Measurements from ENCODE around the gene PLK5.
"Not testable (repeated sequence)": the region's sequence is repeated elsewhere in the genome, so short reads cannot be mapped to it uniquely, and the experiment has no call there.

The PLK5 gene

DNA sequence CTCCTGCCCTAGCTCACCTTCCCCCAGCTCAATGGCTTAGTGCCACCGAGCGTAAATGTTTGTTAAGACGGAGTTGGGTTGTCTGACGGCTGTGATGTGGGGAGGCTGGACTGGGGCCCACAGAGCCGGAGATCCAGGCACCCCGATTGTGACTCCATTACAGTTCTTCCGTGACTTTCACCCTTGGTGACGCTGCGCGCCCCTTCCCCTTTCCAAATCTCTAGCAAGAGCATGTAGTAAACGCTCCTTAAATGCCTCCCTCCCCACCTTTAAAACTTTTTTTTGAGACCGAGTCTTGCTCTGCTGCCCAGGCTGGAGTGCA lies 32.1 kb upstream of the PLK5 start:
- no peak for DNase-seq

- DNase-seq, result no peak
These were observed 31.3 kb upstream of the PLK5 start for GRCh38 chr19:1492474-1493006.

DNA sequence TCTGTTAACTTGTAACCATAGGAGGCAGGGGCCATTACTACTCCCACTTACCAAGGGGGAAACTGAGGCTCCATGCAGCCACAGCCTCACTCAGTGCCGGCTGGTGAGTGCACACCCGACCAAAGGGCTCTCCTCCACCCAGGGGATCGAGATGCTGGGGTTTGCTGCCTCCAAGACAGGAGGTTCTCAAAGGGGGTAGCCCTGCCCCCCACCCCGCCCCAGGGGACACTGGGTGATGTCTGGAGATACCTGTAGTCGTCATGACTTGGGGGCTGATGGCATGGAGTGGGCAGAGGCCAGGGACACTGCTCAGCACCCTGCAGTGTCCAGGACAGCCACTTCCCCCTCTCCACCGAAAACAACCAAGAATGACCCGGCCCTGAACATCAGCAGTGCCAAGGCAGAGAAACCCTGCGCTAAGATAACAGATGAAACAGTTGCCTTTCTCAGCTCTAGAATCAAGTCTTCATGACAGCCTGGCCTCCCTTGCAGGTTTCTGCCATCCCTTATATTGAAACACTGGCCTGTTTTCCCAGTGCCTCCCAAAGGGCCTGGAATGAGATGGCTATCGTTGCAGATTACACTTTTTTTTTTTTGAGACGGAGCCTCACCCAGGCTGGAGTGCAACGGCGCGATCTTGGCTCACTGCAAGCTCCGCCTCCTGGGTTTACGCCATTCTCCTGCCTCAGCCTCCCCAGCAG lies 29.6 kb upstream of the PLK5 start:
- no peak for DNase-seq

DNA sequence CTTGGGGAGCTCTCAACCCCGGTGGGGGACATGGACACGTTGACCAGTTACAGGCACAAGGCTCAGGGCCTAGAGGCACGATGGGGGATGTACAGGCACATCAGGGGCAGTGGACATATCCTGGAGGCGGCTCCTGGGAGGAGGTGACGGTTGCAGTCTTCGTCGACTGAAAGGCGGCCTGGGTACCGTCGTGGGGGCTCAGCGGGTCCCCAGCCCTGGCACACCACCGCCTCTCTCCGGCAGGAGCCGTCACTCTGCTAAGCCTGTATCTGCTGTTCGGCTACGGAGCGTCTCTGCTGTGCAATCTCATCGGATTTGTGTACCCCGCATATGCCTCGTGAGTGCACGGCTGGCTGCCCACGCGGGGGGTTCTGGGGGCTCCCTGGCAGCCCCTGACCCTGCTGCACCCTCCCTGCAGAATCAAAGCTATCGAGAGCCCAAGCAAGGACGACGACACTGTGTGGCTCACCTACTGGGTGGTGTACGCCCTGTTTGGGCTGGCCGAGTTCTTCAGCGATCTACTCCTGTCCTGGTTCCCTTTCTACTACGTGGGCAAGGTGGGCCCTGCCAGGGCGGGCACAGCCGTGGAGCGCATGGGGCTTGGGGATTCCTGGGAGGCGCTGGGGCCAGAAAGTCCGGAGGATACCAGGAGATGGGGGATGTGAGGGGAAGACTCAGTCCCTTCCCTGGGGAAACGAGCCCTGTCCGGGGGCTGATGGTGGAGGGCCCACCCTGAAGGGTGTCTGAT lies 28.7 kb upstream of the PLK5 start:
- peak; percentile 38 for DNase-seq

GRCh38 chr19:1495799-1496713 lies 27.8 kb upstream of the PLK5 start:
- no peak for DNase-seq

- no peak for DNase-seq
These were observed 26.9 kb upstream of the PLK5 start for GRCh38 chr19:1496714-1497577.

GRCh38 chr19:1497578-1498235 lies 26.2 kb upstream of the PLK5 start:
- no peak for DNase-seq

DNA sequence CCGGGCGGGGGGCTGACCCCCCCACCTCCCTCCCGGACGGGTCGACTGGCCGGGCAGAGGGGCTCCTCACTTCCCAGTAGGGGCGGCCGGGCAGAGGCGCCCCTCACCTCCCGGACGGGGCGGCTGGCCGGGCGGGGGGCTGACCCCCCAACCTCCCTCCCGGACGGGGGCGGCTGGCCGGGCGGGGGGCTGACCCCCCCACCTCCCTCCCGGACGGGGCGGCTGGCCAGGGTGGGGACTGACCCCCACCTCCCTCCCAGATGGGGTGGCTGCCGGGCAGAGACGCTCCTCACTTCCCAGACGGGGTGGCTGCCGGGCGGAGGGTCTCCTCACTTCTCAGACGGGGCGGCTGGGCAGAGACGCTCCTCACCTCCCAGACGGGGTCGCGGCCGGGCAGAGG lies 24.6 kb upstream of the PLK5 start:
- DNase-seq, result not testable (repeated sequence)

GRCh38 chr19:1501200-1501595 lies 22.7 kb upstream of the PLK5 start:
- no peak for DNase-seq

DNA sequence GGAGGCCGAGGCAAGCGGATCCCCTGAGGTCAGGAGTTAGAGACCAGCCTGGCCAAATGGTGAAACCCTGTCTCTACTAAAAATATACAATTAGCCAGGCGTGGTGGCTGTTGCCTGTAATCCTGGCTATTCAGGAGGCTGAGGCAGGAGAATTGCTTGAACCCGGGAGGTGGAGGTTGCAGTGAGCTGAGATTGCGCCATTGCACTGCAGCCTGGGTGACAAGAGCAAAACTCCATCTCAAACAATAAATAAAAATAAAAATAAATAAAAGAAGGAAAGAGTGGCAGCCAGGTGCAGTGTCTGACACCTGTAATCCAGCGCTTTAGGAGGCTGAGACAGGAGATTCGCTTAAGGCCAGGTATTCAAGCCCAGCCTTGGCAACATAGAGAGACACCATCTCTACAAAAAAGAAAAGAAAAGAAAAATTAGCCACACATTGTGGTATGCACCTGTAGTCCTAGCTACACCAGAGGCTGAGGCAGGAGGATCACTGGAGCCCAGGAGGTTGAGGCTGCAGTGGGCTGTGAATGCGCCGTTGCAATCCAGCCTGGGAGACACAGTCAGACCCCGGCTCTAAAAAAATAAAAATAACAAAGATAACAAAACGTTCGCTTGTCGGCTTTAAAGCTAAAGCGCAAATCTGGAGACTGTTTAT lies 21.3 kb upstream of the PLK5 start:
- no peak for DNase-seq

DNA sequence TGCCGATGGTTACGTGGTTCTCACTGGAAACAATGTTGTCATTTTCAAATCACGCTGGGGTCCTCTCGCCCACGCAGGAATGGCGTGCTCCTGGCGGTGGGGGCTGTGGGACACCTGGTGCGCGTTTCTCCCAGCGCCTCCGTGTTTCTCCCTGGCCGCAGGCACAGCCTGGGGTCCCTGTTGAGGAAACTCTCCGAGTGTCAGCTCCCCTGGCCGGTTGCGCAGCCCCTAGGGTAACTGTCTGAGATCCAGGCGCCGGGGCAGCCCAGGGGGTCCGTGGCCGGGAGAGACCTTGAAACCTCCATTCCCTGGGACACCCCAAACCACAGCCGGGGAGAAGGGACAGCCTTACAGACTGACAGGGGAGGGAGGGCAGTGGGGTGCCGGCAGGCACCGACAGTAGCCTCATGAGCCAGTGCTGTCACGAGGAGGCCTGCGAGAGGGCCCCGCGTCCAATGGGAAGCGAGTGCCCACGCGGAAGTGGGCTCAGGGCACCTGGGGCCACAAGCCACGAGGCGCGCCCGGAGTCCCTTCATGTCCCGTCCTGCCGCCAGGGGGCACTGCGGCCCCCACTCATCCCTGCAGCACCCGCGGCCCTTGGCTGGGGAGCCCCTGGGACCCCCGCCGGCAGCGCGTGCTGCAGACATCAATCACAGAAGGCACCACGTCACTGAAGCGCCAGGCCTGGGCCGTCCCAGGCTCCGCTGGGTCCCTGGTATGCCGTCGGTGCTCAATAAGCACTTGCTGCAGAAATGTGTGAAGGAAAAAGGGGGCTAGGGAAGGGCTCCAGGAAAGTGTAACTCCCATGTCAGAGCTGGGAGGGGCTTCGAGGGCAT lies 20.6 kb upstream of the PLK5 start:
- no peak for DNase-seq

GRCh38 chr19:1503925-1504773 lies 19.7 kb upstream of the PLK5 start:
- DNase-seq, result no peak

DNA sequence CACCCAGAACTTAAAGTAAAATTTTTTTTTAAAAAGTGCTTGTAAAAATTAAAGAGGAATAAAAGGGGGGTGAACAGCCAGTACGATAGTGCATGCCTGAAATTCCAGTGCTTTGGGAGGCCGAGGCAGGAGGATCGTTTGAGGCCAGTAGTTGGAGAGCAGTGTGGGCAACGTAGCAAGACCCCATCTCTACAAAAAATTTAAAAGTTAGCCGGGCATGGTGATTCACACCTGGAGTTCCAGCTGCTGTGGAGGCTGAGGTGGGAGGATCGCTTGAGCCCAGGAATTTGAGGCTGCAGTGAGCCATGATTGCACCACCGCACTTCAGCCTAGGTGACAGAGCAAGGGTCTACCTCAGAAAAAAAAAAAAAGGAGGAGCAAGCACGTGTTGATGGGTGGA lies 18.9 kb upstream of the PLK5 start:
- no peak for DNase-seq

DNA sequence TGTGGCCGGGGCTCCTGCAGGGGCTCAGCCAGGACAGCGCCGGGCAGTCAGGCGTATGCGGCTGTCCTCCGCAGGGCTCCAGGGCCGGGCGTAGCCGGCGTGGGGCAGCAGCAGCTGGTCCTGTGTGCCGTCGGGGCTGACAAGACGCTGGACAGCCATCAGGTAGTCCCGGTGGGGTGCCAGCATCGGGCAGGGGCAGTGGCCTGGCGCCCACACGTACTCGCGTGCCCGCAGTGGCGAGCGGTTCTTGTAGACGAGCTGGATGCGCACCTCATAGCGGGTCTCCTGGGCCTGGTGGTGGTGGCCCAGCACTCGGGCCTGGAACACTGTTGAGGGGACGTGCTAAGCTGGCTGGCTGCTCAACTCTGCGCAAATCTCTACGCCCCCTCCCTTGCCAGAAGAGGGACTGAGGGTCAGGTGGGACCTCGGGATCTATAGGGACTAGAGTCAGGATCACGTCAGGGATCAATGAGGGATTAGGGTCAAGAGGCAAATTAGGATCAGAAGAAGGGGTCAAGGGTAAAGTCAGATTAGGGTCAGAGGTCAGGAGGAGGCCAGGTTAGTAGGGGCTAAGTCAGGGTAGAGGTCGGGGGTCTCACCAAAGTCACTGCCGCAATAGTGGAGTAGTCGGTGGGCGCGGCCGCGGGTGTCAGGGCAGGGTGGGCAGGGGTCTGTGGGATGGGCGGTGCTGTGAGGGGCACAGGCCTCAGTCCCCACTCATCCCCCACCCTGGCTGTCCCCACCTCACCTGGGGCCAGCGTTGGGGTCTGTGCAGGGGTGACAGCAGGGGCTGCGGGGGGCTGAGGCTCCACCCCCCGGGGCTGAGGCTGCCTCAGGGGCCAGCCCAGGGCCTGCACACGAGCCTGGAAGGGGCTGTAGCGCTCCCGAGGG lies 17.6 kb upstream of the PLK5 start:
- DNase-seq, result no peak

DNA sequence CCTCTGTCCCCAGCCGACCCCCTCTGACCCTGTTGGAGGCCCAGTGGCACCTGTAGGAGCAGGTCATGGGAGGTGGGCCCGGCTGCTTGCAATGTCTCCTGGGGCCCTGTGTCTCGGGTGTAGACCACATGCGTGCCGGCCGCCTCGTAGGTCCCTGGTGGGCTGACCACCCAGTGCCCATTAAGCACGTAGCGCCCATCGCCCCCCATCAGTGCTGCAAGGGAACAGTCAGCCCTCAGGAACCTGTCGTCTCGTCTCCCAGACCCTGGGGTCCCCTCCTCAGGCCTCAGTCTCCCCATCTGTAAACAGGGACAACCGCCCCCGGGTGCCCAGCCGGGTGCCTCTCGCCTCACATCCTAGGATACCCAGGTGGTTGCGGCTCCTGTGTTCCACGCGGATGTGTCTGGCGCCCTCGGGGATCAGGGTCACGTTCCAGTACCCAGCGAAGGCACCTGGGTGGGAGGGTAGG lies 16.7 kb upstream of the PLK5 start:
- DNase-seq, result no peak

DNA sequence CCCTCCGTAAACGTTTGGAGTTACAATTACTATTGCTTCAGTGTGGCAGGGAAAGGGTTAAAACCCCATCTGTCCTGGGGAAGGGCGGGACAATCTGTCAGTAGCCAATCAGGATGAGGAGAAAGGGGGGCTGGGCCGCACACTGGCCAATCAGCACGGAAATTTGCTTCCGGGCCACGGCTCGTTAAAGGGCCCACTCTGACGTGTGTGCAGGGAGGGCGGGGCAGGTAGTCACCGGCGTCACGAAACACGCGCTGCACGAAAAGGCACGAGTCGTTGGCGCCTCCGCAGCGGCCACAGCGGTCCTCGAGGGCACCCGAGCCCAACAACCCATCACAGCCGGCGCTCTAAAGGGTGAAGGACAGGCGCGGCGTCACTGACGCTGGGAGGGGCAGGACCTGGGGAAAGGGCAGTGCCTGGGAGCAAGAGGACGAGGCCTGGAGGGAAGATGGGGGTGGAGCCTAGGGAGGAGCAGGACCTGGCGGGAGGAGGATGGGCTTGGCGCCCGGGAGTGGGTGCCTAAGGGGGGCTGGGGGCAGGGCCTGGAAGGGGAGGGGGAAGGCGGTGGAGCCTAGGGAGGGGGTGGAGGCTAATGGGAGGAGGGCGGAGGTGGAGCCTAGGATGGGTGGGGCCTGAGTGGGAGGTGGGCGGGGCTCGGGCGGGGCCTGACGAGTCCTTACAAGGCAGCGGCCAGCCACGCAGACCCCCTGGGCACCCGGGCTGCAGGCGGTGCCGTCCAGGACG lies 15.9 kb upstream of the PLK5 start:
- peak; percentile 95 for DNase-seq

GRCh38 chr19:1508507-1508856 lies 15.4 kb upstream of the PLK5 start:
- no peak for DNase-seq

All from right forelimb (tissue), 1 donor.